D341Med (cell line): ENCODE measurements around the gene TAF11L2.
"Not testable (repeated sequence)": the region's sequence is repeated elsewhere in the genome, so short reads cannot be mapped to it uniquely, and the experiment has no call there.

Experiments
- DNase-seq: peaks from one replicate; pipeline ENCODE4 v3.0.0; 2012; ENCODE audit warnings: low spot score

TAF11L2 gene

DNA sequence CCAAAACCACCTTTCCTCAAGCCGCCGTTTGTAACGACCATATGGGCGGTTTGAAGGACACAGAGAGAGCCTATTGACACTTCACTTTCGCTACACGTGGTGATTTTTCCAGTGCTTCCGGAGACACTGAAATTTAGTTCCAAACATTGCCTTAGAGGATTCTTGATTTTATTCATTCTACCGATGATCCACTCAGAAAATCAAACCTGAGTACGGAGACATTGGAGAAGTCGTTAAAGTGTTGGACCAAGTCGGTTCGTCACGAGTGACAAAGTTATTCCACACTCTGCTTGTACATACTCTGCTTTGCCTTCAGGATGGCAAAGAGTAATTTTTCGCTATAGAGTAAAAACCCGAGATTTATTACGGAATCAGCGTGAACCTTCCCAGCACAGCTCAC lies 28.5 kb downstream of the TAF11L2 start:
- not testable (repeated sequence) for DNase-seq

DNA sequence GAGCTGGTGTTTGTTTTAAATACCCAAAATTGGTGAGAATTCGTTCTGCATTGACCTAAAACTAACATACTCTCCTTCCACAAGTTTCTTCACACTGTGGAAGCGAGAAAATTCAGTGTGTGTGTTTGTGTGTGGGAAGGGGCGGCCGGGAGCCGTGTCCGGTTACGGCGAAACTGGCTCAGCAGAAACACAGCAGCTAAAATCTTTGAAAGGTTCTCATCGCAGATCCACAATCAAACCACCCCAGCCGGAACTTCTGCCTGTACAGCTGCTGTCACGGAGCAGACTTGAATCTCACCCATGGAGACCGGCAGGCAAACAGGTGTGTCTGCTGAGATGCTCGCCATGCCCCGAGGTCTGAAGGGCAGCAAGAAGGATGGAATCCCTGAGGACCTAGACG lies 30.3 kb downstream of the TAF11L2 start, which contains the start of gene TAF11L6:
Gene TAF11L6 (plus strand): TSS at position 301 of the 400 bp plus-strand sequence.
- not testable (repeated sequence) for DNase-seq
